Mucosa of rectum (tissue), 2 donors: Measurements from ENCODE around the gene SPANXC.
"Not testable (repeated sequence)": the region's sequence is repeated elsewhere in the genome, so short reads cannot be mapped to it uniquely, and the experiment has no call there.

Experiments used
- H3K27ac ChIP-seq, 2 donors: one replicate each; pipeline ENCODE4 v1.7.0; 2013; ENCODE audit warnings: inconsistent platforms in 2 of 2, low read depth in 2 of 2, low read length in 2 of 2
- H3K27me3 ChIP-seq, 2 donors: one replicate each; pipeline ENCODE4 v1.7.0; 2013; ENCODE audit warnings: low read length in 2 of 2; ENCODE audit not compliant: control insufficient read depth in 2 of 2, insufficient read depth in 2 of 2
- H3K36me3 ChIP-seq, 2 donors: one replicate each; pipeline ENCODE4 v1.7.0; 2013; ENCODE audit warnings: low read length in 2 of 2; ENCODE audit not compliant: control insufficient read depth in 2 of 2, insufficient read depth in 2 of 2
- H3K4me1 ChIP-seq, 2 donors: one replicate each; pipeline ENCODE4 v1.7.0; 2013; ENCODE audit warnings: low read length in 2 of 2, mild to moderate bottlenecking in 1 of 2; ENCODE audit not compliant: control insufficient read depth in 2 of 2, insufficient read depth in 2 of 2
- H3K4me3 ChIP-seq, 2 donors: one replicate each; pipeline ENCODE4 v1.7.0; 2013; ENCODE audit warnings: low read length in 2 of 2
- H3K9ac ChIP-seq, 2 donors: one replicate each; pipeline ENCODE4 v1.7.0; 2013; ENCODE audit warnings: low read length in 2 of 2, low read depth in 1 of 2, mild to moderate bottlenecking in 1 of 2
- H3K9me3 ChIP-seq, 2 donors: one replicate each; pipeline ENCODE4 v1.7.0; 2013; ENCODE audit warnings: low read length in 2 of 2; ENCODE audit not compliant: control insufficient read depth in 2 of 2
- donor health status: healthy.
- donor health status: Normal muscosa, but diverticular disease.

SPANXC gene

DNA sequence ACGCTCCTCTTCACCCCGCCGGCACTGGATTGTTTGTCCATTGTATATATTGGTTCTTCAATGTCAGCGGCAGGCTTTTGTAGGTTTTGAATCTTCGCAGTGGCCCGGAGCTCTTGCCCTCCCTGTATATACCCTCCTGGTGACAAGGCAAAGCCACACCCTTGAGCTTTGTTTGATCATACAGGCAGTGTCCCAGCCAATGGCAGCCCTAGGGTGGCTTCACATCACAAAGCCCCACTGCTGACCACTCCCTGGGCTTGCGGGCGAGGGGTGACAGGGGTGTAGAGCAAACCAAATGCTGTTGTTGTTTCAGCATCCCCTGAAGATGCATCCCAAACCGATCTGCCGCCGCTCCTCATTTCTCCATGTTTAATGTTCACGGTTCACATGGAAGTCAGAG is at the start of gene SPANXC:
TSS of gene SPANXC (minus strand) at position 101 of the 400 bp plus-strand sequence. CDS start at position 41, 60 bp downstream.
- not testable (repeated sequence) for H3K27ac ChIP-seq, H3K27me3 ChIP-seq, H3K9me3 ChIP-seq, H3K4me1 ChIP-seq, H3K36me3 ChIP-seq, H3K4me3 ChIP-seq, H3K9ac ChIP-seq

DNA sequence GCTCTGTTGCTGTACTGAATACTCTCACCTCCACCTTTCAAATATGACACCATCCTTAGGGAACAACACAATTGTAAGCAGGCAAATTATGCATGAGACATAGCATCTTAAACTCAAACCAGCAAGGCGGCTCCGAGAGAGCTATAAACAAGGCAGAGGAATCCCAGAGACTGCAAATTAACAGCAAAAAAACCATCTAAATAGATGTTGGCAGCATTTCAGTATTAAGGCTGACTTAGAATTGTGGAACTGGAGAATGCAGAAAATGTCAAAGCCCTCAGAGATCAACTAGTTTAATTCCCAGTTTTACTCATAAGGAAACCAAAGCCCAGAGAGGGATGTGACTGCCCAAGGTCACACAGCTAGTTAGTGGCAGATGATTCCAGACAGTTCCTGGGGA is 37.2 kb upstream of the SPANXC start:
- Histone ChIP-seq H3K9me3 (no peaks in the 10 kb centered on the region), H3K4me3 (no peak overlapping the region), H3K36me3 (no peaks in the 10 kb centered on the region), H3K27me3 (no peaks in the 10 kb centered on the region), H3K27ac (no peak overlapping the region), H3K9ac (no peak overlapping the region), H3K4me1 (no peaks in the 10 kb centered on the region)

- Histone ChIP-seq H3K4me1 (no peaks in the 10 kb centered on the region), H3K4me3 (no peak overlapping the region), H3K9ac (no peak overlapping the region), H3K27ac (no peak overlapping the region), H3K9me3 (no peaks in the 10 kb centered on the region), H3K27me3 (no peaks in the 10 kb centered on the region), H3K36me3 (no peaks in the 10 kb centered on the region)
Observed at GRCh38 chrX:141278306-141278705, 36.0 kb upstream of the SPANXC start.

- Histone ChIP-seq H3K27me3 (no peaks in the 10 kb centered on the region), H3K9ac (no peak overlapping the region), H3K4me3 (no peak overlapping the region), H3K36me3 (no peaks in the 10 kb centered on the region), H3K27ac (no peak overlapping the region), H3K9me3 (no peaks in the 10 kb centered on the region), H3K4me1 (no peaks in the 10 kb centered on the region)
Observed at GRCh38 chrX:141258080-141258479, 15.8 kb upstream of the SPANXC start.

DNA sequence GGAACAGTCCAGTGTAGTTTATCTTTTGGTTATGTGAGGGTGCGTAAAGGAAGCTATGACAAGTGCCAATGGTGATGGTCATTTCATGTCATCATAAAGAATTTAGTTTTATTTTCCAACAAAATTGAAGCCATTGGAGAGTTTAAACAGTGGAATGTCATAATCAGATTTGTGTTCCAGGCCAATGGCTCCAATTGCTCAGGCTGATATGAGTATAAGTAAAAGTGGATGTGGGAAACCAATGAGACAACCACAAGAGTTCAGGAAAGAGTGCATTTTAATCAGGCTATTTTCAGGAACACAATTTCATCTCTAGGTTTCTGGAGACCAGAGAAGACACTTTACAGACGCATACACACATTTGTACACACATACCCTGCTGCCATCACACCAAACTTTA is 20.7 kb downstream of the SPANXC start:
- H3K9ac ChIP-seq, result no peak overlapping the region
- H3K4me3 ChIP-seq, result no peak overlapping the region
- no peaks in the 10 kb centered on the region for H3K4me1 ChIP-seq
- H3K27me3 ChIP-seq, result no peaks in the 10 kb centered on the region
- H3K27ac ChIP-seq, result no peak overlapping the region
- H3K36me3 ChIP-seq, result no peaks in the 10 kb centered on the region
- no peaks in the 10 kb centered on the region for H3K9me3 ChIP-seq

GRCh38 chrX:141220342-141221008 is 21.8 kb downstream of the SPANXC start:
- H3K36me3 ChIP-seq, result no peaks in the 10 kb centered on the region
- no peaks in the 10 kb centered on the region for H3K4me1 ChIP-seq
- no peaks in the 10 kb centered on the region for H3K27me3 ChIP-seq
- H3K27ac ChIP-seq, result no peak overlapping the region
- no peak overlapping the region for H3K9ac ChIP-seq
- no peaks in the 10 kb centered on the region for H3K9me3 ChIP-seq
- H3K4me3 ChIP-seq, result no peak overlapping the region

DNA sequence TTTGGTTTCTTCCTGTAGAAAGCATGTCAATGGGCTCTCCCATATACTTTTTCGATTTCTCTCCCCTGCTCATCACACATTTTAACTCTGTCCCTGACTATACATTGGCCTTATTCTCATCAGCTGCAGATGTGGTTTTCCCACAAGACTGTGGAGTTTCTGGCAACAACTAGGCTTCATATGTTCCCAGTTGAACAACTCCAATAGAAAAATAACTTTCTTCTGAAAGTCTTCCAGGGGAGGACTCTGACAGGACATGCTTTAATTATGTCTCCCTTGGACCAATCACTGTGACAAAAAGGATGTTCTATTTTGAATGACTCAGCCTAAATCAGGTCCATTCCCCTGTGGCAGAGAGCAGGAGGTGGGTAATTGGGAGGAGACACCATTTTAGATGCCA is 28.1 kb downstream of the SPANXC start:
- no peak overlapping the region for H3K27ac ChIP-seq
- H3K36me3 ChIP-seq, result no peaks in the 10 kb centered on the region
- H3K4me3 ChIP-seq, result no peak overlapping the region
- H3K27me3 ChIP-seq, result no peaks in the 10 kb centered on the region
- no peaks in the 10 kb centered on the region for H3K9me3 ChIP-seq
- H3K4me1 ChIP-seq, result no peaks in the 10 kb centered on the region
- no peak overlapping the region for H3K9ac ChIP-seq

DNA sequence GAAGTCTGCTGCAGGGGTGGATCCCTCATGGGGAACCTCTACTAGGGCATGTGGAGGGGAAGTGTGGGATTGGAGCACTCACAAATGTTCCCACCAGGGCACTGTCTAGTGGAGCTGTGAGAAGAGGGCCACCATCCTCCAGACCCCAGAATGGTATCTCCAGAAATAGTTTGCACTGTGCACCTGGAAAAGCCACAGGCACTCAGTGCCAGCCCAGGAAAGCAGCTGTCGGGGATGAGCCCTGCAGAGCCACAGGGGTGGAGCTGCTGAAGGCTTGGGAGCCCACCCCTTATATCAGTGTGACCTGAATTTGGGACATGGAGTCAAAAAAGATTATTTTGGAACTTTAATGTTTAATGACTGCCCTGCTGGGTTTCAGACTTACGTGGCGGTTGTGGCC is 40.4 kb downstream of the SPANXC start:
- no peaks in the 10 kb centered on the region for H3K9me3 ChIP-seq
- no peaks in the 10 kb centered on the region for H3K27me3 ChIP-seq
- no peak overlapping the region for H3K4me3 ChIP-seq
- H3K9ac ChIP-seq, result no peak overlapping the region
- no peaks in the 10 kb centered on the region for H3K4me1 ChIP-seq
- no peaks in the 10 kb centered on the region for H3K36me3 ChIP-seq
- H3K27ac ChIP-seq, result no peak overlapping the region
